Adrenal gland (tissue), 5 donors: ENCODE results near the gene CCDC74A.
"Not testable (repeated sequence)": the region's sequence is repeated elsewhere in the genome, so short reads cannot be mapped to it uniquely, and the experiment has no call there.

Experiments
- CTCF ChIP-seq, 6 experiments: fragments of 450-650 bp in 4 of 6; fragments of 200-600 bp in 2 of 6; sonication (generic) in 1 of 6; IDR thresholded peaks; 1 replicate in 5 of 6; 2 replicates in 1 of 6; pipeline versions ENCODE4 v1.5.1 to v1.8.0; 2016 to 2021; ENCODE audit warnings: antibody characterized with exemption in 6 of 6, mild to moderate bottlenecking in 2 of 6, moderate library complexity in 1 of 6
- POLR2A ChIP-seq, 2 donors: fragments of 450-650 bp; IDR thresholded peaks; one replicate each; pipeline ENCODE4 v1.6.1; 2017; ENCODE audit warnings: antibody characterized with exemption in 2 of 2, mild to moderate bottlenecking in 2 of 2, moderate library complexity in 1 of 2
- donor health status: DM: no; HTN: no; CAD: no.

- TF ChIP-seq POLR2A, CTCF (IDR thresholded peaks at IDR 0.05): not testable (repeated sequence)
Observed at GRCh38 chr2:131528981-131529863, 1.5 kb downstream of the CCDC74A start.
